SK-N-MC (cell line): Measurements from ENCODE around the gene CACNA1C.

Source experiments
- DNase-seq: peaks from one replicate; pipeline ENCODE4 v3.0.0-alpha.2; 2011; ENCODE audit warnings: low read depth, low spot score
- H3K27ac ChIP-seq: fragments of 200-600 bp; sonication (generic); 2 replicates; pipeline ENCODE4 v1.5.1; 2016; ENCODE audit warnings: mixed run types
- H3K36me3 ChIP-seq: fragments of 200-600 bp; sonication (generic); 2 replicates; pipeline ENCODE4 v1.6.1; 2017; ENCODE audit warnings: antibody characterized with exemption, low read length, mixed read lengths; ENCODE audit not compliant: insufficient read depth
- H3K4me3 ChIP-seq: fragments of 200-600 bp; sonication (generic); 2 replicates; pipeline ENCODE4 v1.5.1; 2016
- H3K9ac ChIP-seq: fragments of 200-600 bp; sonication (generic); 2 replicates; pipeline ENCODE4 v1.8.0; 2017; ENCODE audit warnings: mixed run types, mixed read lengths; ENCODE audit not compliant: insufficient read length
- H3K9me3 ChIP-seq: fragments of 200-600 bp; sonication (generic); 2 replicates; pipeline ENCODE4 v1.6.1; 2017; ENCODE audit warnings: low read depth, mild to moderate bottlenecking, antibody characterized with exemption, low read length, moderate library complexity, mixed read lengths
- EZH2 ChIP-seq: fragments of 200-600 bp; sonication (generic); IDR thresholded peaks from one replicate; pipeline ENCODE4 v1.6.1; 2017; ENCODE audit warnings: antibody characterized with exemption
- FOXP2 ChIP-seq: optimal IDR thresholded peaks from 2 replicates; pipeline ENCODE3; 2011; ENCODE audit warnings: mild to moderate bottlenecking, moderate library complexity; ENCODE audit not compliant: insufficient read depth; ENCODE audit errors: extremely low read length, control extremely low read depth
- POLR2AphosphoS5 ChIP-seq: IDR thresholded peaks from 2 replicates; pipeline ENCODE4 v1.6.1; 2012; ENCODE audit warnings: mild to moderate bottlenecking, low read depth, low read length, borderline replicate concordance

CACNA1C gene

GRCh38 chr12:2662524-2662923 lies 609.7 kb downstream of the CACNA1C start:
- no peak overlapping the region for H3K9ac ChIP-seq
- H3K4me3 ChIP-seq = no peak overlapping the region
- H3K27ac ChIP-seq = no peak overlapping the region
- H3K36me3 ChIP-seq = no peaks in the 10 kb centered on the region
- H3K9me3 ChIP-seq = no peaks in the 10 kb centered on the region
- TF ChIP-seq EZH2 (no peak), FOXP2 (no peak), POLR2AphosphoS5 (no peak)
- no peak for DNase-seq

GRCh38 chr12:2664721-2665577 lies 612.2 kb downstream of the CACNA1C start:
- TF ChIP-seq EZH2 = no peak
- TF ChIP-seq POLR2AphosphoS5 = no peak
- no peak for TF ChIP-seq FOXP2
- Histone ChIP-seq H3K4me3 (no peak overlapping the region), H3K27ac (no peak overlapping the region), H3K9ac (no peak overlapping the region), H3K36me3 (no peaks in the 10 kb centered on the region), H3K9me3 (no peaks in the 10 kb centered on the region)
- no peak for DNase-seq

GRCh38 chr12:2666411-2666810 lies 613.6 kb downstream of the CACNA1C start:
- TF ChIP-seq POLR2AphosphoS5 = no peak
- TF ChIP-seq FOXP2 = no peak
- no peak for TF ChIP-seq EZH2
- DNase-seq = no peak
- no peak overlapping the region for H3K27ac ChIP-seq
- H3K9ac ChIP-seq = no peak overlapping the region
- no peak overlapping the region for H3K4me3 ChIP-seq
- H3K36me3 ChIP-seq = no peaks in the 10 kb centered on the region
- no peaks in the 10 kb centered on the region for H3K9me3 ChIP-seq

GRCh38 chr12:2666846-2667245 lies 614.1 kb downstream of the CACNA1C start:
- H3K36me3 ChIP-seq = no peaks in the 10 kb centered on the region
- no peak for TF ChIP-seq FOXP2
- TF ChIP-seq POLR2AphosphoS5 = no peak
- no peak for TF ChIP-seq EZH2
- H3K4me3 ChIP-seq = no peak overlapping the region

GRCh38 chr12:2667716-2668440 lies 615.1 kb downstream of the CACNA1C start:
- Histone ChIP-seq H3K27ac (no peak overlapping the region), H3K36me3 (no peaks in the 10 kb centered on the region), H3K9ac (no peak overlapping the region), H3K9me3 (no peaks in the 10 kb centered on the region), H3K4me3 (no peak overlapping the region)
- DNase-seq = no peak
- TF ChIP-seq EZH2 (no peak), FOXP2 (no peak), POLR2AphosphoS5 (no peak)

More at GRCh38 chr12:2666846-2667245, 614.1 kb downstream of the CACNA1C start:
- no peak for DNase-seq
- H3K27ac ChIP-seq = no peak overlapping the region
- no peaks in the 10 kb centered on the region for H3K9me3 ChIP-seq
- H3K9ac ChIP-seq = no peak overlapping the region

- H3K4me3 ChIP-seq = no peak overlapping the region
These were observed 616.0 kb downstream of the CACNA1C start for GRCh38 chr12:2668816-2669215.

GRCh38 chr12:2669560-2669959 lies 616.8 kb downstream of the CACNA1C start:
- DNase-seq = no peak
- H3K9ac ChIP-seq = no peak overlapping the region
- no peaks in the 10 kb centered on the region for H3K36me3 ChIP-seq
- no peaks in the 10 kb centered on the region for H3K9me3 ChIP-seq
- H3K27ac ChIP-seq = no peak overlapping the region
- no peak overlapping the region for H3K4me3 ChIP-seq
- TF ChIP-seq EZH2 (no peak), FOXP2 (no peak), POLR2AphosphoS5 (no peak)

More at GRCh38 chr12:2668816-2669215, 616.0 kb downstream of the CACNA1C start:
- Histone ChIP-seq H3K9ac (no peak overlapping the region), H3K27ac (no peak overlapping the region), H3K9me3 (no peaks in the 10 kb centered on the region), H3K36me3 (no peaks in the 10 kb centered on the region)
- DNase-seq = no peak
- TF ChIP-seq EZH2 (no peak), FOXP2 (no peak), POLR2AphosphoS5 (no peak)

- no peak for DNase-seq
- H3K36me3 ChIP-seq = no peaks in the 10 kb centered on the region
- TF ChIP-seq FOXP2 = no peak
- no peak for TF ChIP-seq POLR2AphosphoS5
- TF ChIP-seq EZH2 = no peak
- no peaks in the 10 kb centered on the region for H3K9me3 ChIP-seq
- no peak overlapping the region for H3K27ac ChIP-seq
- no peak overlapping the region for H3K9ac ChIP-seq
- H3K4me3 ChIP-seq = no peak overlapping the region
These were observed 620.1 kb downstream of the CACNA1C start for GRCh38 chr12:2672863-2673262.
